Endothelial cell of umbilical vein (primary cell): ENCODE results near the gene KRT38. TPM values are rescaled to one million over a fixed set of nuclear protein-coding genes. Genes with fewer than 3 reads are reported as not detected.

Experiments used
- BruUV-seq: library from RNA; stranded (reverse); fragments of 400-500 nt; replicated peaks from 2 replicates; lab custom pipeline; 2021; lab: Mats Ljungman, UMichigan
- CTCF ChIA-PET: fragments of 300-600, 350-600 bp; sonication (Branson Sonifier 250); formaldehyde crosslinking; loops from one replicate; lab custom pipeline; 2021; ENCODE audit warnings: antibody characterized with exemption, inconsistent platforms; lab: Charles Lee
- POLR2A ChIA-PET: fragments of 300-600, 350-600 bp; sonication (Branson Sonifier 250); formaldehyde crosslinking; loops from one replicate; lab custom pipeline; 2021; ENCODE audit warnings: antibody characterized with exemption, inconsistent platforms; lab: Charles Lee
- DNase-seq: peaks from one replicate; pipeline ENCODE4 v3.0.0-alpha.2; 2011; ENCODE audit warnings: low read depth, low spot score
- FAIRE-seq: peaks from 2 replicates; lab custom pipeline; 2011; peaks lifted over from hg19 to GRCh38; lab: Jason Lieb, UNC
- H2AFZ ChIP-seq: 2 replicates; pipeline ENCODE4 v1.6.0; 2012; ENCODE audit warnings: low read depth, low read length, control low read depth, inconsistent platforms
- H3K27ac ChIP-seq: 2 replicates; pipeline ENCODE4 v1.5.1; 2011; ENCODE audit warnings: low read depth, mild to moderate bottlenecking, control low read depth, low read length, moderate library complexity; ENCODE audit not compliant: insufficient read depth
- H3K27me3 ChIP-seq, 2 experiments: 2 replicates each; pipeline versions ENCODE4 v1.6.0 to v1.6.1; 2011; ENCODE audit warnings: low read length in 2 of 2, mixed read lengths in 1 of 2; ENCODE audit not compliant: control insufficient read depth in 2 of 2, insufficient read depth in 2 of 2
- H3K36me3 ChIP-seq, 2 experiments: 2 replicates in 1 of 2; 3 replicates in 1 of 2; pipeline ENCODE4 v1.5.1; 2011; ENCODE audit warnings: low read length in 2 of 2, mild to moderate bottlenecking in 1 of 2, moderate library complexity in 1 of 2; ENCODE audit not compliant: control insufficient read depth in 2 of 2, insufficient read depth in 2 of 2; ENCODE audit errors: extremely low read depth in 1 of 2
- H3K4me1 ChIP-seq: 3 replicates; pipeline ENCODE4 v1.5.1; 2011; ENCODE audit warnings: mild to moderate bottlenecking, low read length; ENCODE audit not compliant: control insufficient read depth, insufficient read depth; ENCODE audit errors: extremely low read depth
- H3K4me2 ChIP-seq: 2 replicates; pipeline ENCODE4 v1.6.1; 2011; ENCODE audit warnings: low read length, control low read depth, mixed read lengths; ENCODE audit not compliant: insufficient read depth
- H3K4me3 ChIP-seq, 3 experiments: fragments of 200-600 bp in 1 of 3; sonication (generic), shearing (Covaris generic) in 1 of 3; replicated peaks in 1 of 3; 2 replicates each; pipeline ENCODE4 v1.5.1; 2011 to 2016; ENCODE audit warnings: control low read depth in 3 of 3, low read length in 3 of 3, mild to moderate bottlenecking in 2 of 3, inconsistent platforms in 1 of 3, low read depth in 1 of 3, moderate library complexity in 1 of 3; ENCODE audit not compliant: insufficient read depth in 1 of 3
- H3K79me2 ChIP-seq: 2 replicates; pipeline ENCODE4 v1.6.0; 2012; ENCODE audit warnings: low read length, inconsistent platforms; ENCODE audit not compliant: control insufficient read depth, insufficient read depth
- H3K9ac ChIP-seq: replicated peaks from 2 replicates; pipeline ENCODE3; 2011; ENCODE audit warnings: low read length, control low read depth; ENCODE audit not compliant: insufficient read depth; ENCODE audit errors: extremely low read depth
- H3K9me1 ChIP-seq: replicated peaks from 3 replicates; pipeline ENCODE4 v1.6.0; 2011; ENCODE audit warnings: mild to moderate bottlenecking, low read length; ENCODE audit not compliant: control insufficient read depth, insufficient read depth; ENCODE audit errors: extremely low read depth
- H3K9me3 ChIP-seq: replicated peaks from 2 replicates; pipeline ENCODE4 v1.5.1; 2012; ENCODE audit warnings: low read length, inconsistent platforms; ENCODE audit not compliant: control insufficient read depth, insufficient read depth
- H4K20me1 ChIP-seq: replicated peaks from 2 replicates; pipeline ENCODE3; 2011; ENCODE audit warnings: mild to moderate bottlenecking, low read length; ENCODE audit not compliant: control insufficient read depth, insufficient read depth; ENCODE audit errors: extremely low read depth
- FOS ChIP-seq: IDR thresholded peaks from 2 replicates; pipeline ENCODE4 v1.6.1; 2011; ENCODE audit warnings: mild to moderate bottlenecking, low read length, moderate library complexity, borderline replicate concordance; ENCODE audit not compliant: insufficient read depth
- GATA2 ChIP-seq: IDR thresholded peaks from 2 replicates; pipeline ENCODE4 v1.7.0; 2011; ENCODE audit warnings: low read depth, mild to moderate bottlenecking, moderate library complexity, mixed read lengths, low read length; ENCODE audit not compliant: insufficient read length, insufficient read depth
- JUN ChIP-seq: IDR thresholded peaks from 2 replicates; pipeline ENCODE4 v1.6.1; 2011; ENCODE audit warnings: borderline replicate concordance, low read depth; ENCODE audit not compliant: insufficient read length, insufficient read depth
- MYC ChIP-seq: IDR thresholded peaks from one replicate; pipeline ENCODE4 v1.6.1; 2011; ENCODE audit warnings: mild to moderate bottlenecking, low read depth, low read length
- dilution Hi-C: fragments of 300-500 bp; cut with MboI; formaldehyde crosslinking; loops from one replicate; pipeline ENCODE4 v1.15.0; 2019; ENCODE audit warnings: low sequenced_read_pairs; ENCODE audit not compliant: extremely low pct_ligation_motif_present
- intact Hi-C: fragments of 100-400 bp; cut with micrococcal nuclease; formaldehyde crosslinking; loops from one replicate; pipeline ENCODE4 v1.10.0; 2022
- polyA plus RNA-seq, 4 experiments: library from polyadenylated mRNA; depleted of rRNA in 3 of 4; stranded (reverse) in 3 of 4; unstranded in 1 of 4; fragments of >200 nt; gene quantifications; 2 replicates each; pipeline versions ENCODE4 v1.2.1 to v1.2.3, GENCODE V29; 2011 to 2012; ENCODE audit warnings: missing spikeins in 1 of 4
- total RNA-seq: library from RNA; stranded (reverse); gene quantifications from 2 replicates; pipeline ENCODE4 v1.2.3, GENCODE V29; 2021
- TF ChIP-seq, protein P1 (sequence below): IDR thresholded peaks from 2 replicates; pipeline ENCODE4 v1.6.1; 2011; ENCODE audit not compliant: insufficient read depth, insufficient read length
- TF ChIP-seq, protein P2 (sequence below), 2 donors: IDR thresholded peaks; 1 replicate in 1 of 2; 2 replicates in 1 of 2; pipeline ENCODE4 v1.5.1; 2011; ENCODE audit warnings: low read length in 2 of 2, mild to moderate bottlenecking in 2 of 2, moderate library complexity in 2 of 2, control low read depth in 1 of 2, inconsistent platforms in 1 of 2, low read depth in 1 of 2; ENCODE audit not compliant: insufficient read depth in 1 of 2; ENCODE audit errors: extremely low read depth in 1 of 2

KRT38 gene
- total and polyA plus RNA-seq, 2 donors (not counting 3 experiments of a cell fraction or from before 2014, with no cell fraction given) = not detected

- H3K36me3 ChIP-seq = no peaks in the 10 kb centered on the region
- H3K9me3 ChIP-seq = no peaks in the 10 kb centered on the region
- CTCF ChIA-PET = interaction anchor here (0.8 to 1.2 kb wide), 3 partner anchors 9 to 184 kb away, joined by 3 to 6 read pairs (median 4); no protein-coding TSS in a partner anchor
- dilution Hi-C loops (no loop called here), intact Hi-C loops (loop anchor here (10.0 kb wide), 1 partner anchor 53 kb away; the partner anchor contains the start of gene KRT37)
- POLR2A ChIA-PET = no interaction called here
- DNase-seq (no peak), FAIRE-seq (no peak)
- H3K4me1 ChIP-seq = no peaks in the 10 kb centered on the region
- H3K4me2 ChIP-seq = no peak overlapping the region
- H3K9me1 ChIP-seq = no peaks in the 10 kb centered on the region
- H2AFZ ChIP-seq = no peak overlapping the region
- no peaks in the 10 kb centered on the region for H4K20me1 ChIP-seq
- H3K79me2 ChIP-seq = no peaks in the 10 kb centered on the region
- no TSS peak for BruUV-seq
- no peak overlapping the region for H3K4me3 ChIP-seq
- no peak overlapping the region for H3K9ac ChIP-seq
- no peak overlapping the region for H3K27ac ChIP-seq
- TF ChIP-seq MYC (no peak), FOS (no peak), GATA2 (no peak), JUN (no peak)
- TF ChIP-seq, protein P1, sequence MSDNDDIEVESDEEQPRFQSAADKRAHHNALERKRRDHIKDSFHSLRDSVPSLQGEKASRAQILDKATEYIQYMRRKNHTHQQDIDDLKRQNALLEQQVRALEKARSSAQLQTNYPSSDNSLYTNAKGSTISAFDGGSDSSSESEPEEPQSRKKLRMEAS = no peak
- TF ChIP-seq, protein P2, sequence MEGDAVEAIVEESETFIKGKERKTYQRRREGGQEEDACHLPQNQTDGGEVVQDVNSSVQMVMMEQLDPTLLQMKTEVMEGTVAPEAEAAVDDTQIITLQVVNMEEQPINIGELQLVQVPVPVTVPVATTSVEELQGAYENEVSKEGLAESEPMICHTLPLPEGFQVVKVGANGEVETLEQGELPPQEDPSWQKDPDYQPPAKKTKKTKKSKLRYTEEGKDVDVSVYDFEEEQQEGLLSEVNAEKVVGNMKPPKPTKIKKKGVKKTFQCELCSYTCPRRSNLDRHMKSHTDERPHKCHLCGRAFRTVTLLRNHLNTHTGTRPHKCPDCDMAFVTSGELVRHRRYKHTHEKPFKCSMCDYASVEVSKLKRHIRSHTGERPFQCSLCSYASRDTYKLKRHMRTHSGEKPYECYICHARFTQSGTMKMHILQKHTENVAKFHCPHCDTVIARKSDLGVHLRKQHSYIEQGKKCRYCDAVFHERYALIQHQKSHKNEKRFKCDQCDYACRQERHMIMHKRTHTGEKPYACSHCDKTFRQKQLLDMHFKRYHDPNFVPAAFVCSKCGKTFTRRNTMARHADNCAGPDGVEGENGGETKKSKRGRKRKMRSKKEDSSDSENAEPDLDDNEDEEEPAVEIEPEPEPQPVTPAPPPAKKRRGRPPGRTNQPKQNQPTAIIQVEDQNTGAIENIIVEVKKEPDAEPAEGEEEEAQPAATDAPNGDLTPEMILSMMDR (IDR thresholded peaks at IDR 0.05; ENCODE audit: extremely low read depth in 1 of 2, insufficient read depth in 1 of 2, low read depth in 1 of 2, low read length in 2 of 2) = no peak
- peaks cover 3 to 5% of the 10 kb centered on the region in 2 experiments for H3K27me3 ChIP-seq
These were observed 37.5 kb upstream of the KRT38 start for GRCh38 chr17:41478237-41478636.
